HTERT RPE-1 (cell line): ENCODE measurements around the gene PDLIM1.

Experiments used
- in situ Hi-C: fragments of 300-500 bp; cut with MboI; formaldehyde crosslinking; loops from 4 replicates; pipeline ENCODE4 v1.14.3; 2020; ENCODE audit warnings: low sequenced_read_pairs

Gene PDLIM1

GRCh38 chr10:95315509-95315908 is 24.7 kb upstream of the PDLIM1 start:
- in situ Hi-C loops = no loop called here

DNA sequence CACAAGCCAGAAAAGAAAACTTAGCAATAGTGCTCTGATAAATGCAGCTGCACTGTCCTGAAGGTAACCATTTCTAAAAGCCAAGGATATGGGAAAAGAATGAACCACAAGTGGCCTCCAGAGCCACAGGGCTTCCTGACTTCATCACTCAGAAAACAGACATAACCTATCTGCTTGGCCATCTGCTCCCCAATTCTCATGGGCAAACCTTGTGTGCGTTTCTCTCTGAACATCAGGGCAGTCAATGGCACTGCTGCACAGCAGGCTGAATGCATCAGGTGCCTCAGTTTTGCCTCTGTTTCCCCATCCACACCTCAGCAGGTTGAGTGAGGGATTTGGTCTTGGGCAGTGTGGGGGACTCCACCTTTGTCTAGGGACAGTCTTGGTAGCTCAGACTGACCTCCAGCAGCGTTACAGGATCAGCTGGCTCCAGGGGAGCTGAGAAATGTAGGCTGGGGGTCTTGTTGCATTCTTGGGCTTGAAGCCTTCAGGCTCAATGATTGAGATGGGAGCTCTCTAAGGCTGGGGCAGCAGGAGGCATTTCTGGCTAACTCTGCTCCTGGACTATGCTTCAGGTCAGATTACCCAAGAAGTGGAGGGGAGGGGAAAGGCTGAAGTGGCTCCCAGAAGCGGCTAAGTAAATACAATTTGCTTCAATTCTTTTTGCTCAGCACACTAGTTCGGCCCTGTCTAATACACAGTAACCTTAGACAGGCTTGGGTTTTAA is 23.6 kb upstream of the PDLIM1 start:
- in situ Hi-C loops = no loop called here

- in situ Hi-C loops = no loop called here
Measured at GRCh38 chr10:95312986-95313495, 22.2 kb upstream of the PDLIM1 start.

DNA sequence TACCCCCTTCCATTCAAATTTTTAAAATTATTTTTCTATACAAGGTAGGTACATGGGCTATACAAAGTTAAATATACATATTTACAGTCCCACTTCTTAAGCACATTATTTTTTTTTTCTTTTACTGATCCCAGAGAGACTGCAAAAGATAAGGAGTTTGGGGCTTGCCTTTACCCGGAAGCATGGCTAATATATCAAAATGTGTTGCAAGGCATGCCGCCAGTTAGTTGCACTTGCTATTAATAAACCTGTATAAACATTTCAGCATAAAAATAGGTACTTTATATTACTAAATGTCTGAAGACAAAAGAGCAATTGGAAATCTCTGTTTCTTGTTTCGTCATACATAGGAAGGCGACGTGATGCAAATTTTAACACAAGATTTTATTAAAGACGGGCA is 21.5 kb upstream of the PDLIM1 start:
- in situ Hi-C loops = no loop called here

DNA sequence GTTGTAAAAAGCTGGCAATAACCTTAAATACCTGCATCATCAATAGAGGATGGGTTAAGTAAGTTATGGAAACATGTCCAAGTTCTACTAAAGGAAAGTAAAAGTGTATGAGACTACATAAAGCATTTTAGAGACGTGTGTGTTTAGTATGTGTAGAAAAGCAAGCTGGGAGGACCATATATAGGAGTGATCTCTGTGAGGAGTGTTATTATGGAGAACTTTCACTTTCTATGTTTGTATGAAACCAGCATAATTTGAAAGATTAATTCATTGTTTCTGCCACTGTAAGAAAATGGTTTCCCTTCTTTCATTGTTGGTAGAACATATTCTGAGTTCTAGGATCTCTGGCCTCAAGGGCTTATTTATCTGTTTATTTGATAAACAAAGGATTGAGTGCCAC is 19.2 kb upstream of the PDLIM1 start:
- in situ Hi-C loops = no loop called here

DNA sequence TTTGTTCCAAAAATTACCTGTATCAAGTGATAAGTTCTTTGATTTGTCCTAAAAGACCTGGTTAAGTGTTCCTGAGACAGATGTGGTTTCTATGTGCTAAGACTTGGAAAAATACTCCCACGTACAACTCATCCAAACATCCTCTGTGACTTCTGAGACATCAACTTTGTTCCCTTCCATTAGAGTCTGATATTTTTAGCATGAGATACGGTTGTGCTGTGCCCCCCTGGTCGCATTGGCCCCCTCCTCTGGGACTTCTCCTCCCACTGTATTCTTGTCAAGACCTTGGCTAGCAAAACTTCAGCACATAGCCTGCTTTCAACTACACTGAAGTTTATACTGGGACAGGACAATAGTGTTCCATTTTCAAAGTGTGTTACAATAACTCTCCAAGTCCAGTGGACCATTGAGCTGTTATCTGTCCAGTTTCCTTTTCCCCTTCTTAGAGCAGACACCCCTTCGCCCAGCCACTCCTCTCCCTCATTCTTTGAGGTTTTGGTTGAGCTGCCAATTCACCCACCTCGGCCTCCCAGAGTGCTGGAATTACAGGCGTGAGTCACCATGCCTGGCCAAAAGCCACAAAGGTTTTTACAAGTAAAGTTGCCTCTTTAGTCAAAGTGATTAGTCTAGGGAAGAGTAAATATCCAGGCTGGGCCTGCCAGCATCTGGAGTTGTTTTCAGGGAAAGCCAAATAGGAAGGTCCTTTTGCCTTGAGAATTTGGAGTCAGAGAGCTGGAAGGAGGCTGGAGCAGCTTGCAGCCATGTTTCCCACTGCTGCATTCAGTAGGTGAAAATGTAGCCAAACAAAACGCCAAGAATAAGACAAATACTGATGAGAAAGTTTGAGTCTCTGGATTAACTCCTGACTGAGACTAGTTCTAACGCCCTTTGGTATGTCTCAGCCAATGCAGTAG is 17.8 kb upstream of the PDLIM1 start:
- in situ Hi-C loops = no loop called here

DNA sequence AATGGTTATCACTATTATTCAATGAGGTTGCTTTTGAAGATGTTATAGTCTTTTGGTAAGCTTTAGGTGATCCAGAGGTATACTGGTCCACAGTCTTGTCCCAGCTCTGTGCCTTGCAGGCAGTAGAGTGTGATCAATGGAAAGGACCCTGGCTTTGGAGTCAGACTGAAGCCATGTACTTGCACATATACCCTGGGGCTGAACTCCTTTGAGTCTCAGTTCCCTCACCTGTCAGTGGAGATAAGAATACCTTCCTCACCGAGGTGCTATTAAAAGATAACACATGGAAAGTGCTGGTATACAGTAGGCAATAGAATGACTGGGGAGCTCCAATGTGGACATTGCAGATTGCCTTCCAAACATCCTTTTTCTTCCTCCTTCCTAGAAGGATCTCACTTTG is 16.0 kb upstream of the PDLIM1 start:
- in situ Hi-C loops = no loop called here

DNA sequence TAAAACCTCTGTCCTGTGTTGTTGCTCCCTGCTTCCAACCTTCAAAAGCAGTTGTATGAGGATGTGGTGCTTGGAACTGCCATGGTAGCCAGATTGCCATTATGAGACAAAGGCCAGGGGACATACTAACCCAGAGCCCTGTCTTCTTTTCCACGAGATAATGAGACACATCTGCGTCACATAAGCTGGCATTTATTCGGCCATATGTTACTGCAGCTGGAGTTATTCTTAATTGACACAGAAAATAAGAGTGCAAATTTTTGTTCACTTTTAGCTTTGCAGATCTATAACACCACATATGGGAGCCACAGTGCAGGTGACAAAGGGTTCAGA is 15.5 kb upstream of the PDLIM1 start:
- in situ Hi-C loops = no loop called here

GRCh38 chr10:95305606-95306317 is 15.0 kb upstream of the PDLIM1 start:
- in situ Hi-C loops = no loop called here

- in situ Hi-C loops = no loop called here
Measured at GRCh38 chr10:95304976-95305375, 14.2 kb upstream of the PDLIM1 start.

DNA sequence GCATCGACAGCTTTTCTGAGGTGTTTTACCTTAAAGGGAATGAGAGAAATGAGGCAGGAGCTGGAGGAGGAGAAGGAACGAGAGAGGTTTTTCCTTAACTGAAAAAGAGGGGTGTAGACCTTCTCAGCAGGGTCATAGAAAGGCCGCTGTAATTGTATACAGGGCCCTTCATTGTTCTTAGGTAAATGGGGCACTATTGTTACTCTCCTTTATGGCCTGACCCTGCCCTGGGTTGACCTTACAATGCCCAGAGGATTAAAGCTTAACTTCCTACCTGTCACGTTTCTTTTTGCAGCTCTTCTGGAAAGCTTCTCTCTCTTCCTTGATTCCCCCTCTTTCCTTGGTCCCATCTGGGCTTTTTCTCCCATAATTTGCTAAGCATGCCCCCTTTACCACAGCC is 13.7 kb upstream of the PDLIM1 start:
- in situ Hi-C loops = no loop called here

DNA sequence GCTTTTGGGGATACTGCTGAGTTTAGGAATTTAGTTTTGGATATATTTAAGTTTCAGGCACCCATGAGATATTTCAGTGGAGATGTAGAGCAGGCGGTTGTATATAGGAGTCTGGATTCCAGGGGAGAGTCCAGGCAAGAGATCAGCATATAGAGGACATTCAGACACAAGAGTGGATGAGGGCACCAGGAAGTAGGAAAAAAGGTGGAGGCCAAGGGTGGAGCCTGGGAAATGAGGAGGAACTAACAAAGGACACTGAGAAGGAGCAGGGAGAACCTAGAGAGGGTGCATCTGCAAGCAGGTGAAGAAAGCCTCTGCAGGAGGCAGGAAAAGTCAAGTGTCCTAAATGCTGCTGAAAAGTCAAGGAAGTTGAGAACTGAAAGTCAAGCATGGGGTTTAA is 13.1 kb upstream of the PDLIM1 start:
- in situ Hi-C loops = no loop called here

- in situ Hi-C loops = no loop called here
Measured at GRCh38 chr10:95303535-95303934, 12.7 kb upstream of the PDLIM1 start.

DNA sequence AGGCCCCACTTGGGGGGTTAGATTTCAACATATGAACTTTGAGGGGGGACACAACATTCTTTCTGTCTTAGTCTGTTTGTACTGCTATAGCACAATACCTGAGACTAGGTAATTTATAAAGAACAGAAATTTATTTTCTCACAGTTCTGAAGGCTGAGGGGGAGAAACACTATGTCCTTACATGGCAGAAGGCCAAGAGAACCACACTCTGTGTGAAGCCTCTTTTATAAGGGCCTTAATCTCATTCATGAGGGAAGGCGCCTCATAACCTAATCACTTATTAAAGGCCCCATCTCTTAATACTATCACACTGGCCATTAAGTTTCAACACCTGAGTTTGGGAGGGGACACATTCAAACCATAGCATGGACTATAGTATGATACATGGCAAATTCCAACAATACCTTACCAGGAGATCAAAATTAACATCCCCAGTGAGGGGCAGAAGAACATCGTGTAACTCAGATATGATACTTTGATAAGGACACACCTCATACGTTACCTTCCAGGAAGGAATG is 9.3 kb upstream of the PDLIM1 start:
- in situ Hi-C loops = no loop called here

DNA sequence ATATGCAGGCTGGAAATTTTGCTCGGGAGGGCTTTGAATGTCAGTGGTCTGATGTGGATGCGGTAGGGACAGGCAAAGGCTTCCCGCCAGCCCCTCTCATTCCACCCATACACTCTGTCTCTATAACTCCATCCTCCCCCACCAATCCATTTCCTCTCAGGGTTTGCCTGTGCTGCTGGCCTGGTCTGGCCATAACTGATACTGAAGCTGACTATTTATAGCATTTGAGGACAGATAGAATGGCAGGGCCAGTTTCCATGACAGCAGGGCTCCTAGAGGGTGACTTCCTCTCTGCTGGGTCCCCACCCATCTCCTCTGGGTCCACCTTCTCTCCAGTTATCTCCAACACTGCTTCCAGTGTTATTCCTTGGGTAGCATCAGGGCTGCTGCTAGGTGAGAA is 6.6 kb upstream of the PDLIM1 start:
- in situ Hi-C loops = no loop called here

GRCh38 chr10:95296764-95297163 is 6.0 kb upstream of the PDLIM1 start:
- in situ Hi-C loops = no loop called here

- in situ Hi-C loops = no loop called here
Measured at GRCh38 chr10:95295031-95295755, 4.4 kb upstream of the PDLIM1 start.

GRCh38 chr10:95293631-95294030 is 2.8 kb upstream of the PDLIM1 start:
- in situ Hi-C loops = no loop called here

DNA sequence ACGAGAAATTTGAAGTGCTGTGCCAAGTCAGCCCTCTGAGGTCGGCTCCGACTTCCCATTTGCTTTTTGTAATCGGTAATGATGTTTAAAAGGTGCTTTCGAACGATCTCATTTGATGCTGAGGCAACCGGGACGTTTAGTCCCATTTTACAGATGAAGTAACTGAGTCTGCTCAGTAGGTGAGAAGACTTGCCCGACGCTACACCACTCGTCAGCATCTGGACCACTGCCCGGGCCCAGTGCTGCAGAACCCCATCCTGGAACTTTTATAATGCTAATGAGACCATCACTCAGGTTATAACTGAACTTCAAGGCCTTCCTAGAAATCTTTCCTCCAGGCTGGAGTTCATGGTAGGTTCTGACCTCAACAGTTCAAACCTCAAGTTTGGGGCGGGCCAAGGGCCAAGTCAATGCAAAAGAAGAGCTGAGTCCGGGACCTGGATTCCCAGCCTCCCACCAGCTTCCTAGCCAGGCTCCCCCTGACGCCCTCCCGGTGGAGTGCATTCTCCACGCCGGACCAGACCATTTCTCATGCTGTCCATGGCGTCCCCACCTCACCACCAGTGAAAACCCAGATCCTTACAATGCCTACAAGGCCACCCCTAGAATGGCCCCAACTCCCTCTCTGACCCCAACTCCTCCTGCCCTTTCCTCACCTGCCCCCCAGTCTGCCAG is 699 bp upstream of the PDLIM1 start:
- in situ Hi-C loops = no loop called here

- in situ Hi-C loops = no loop called here
Measured at GRCh38 chr10:95289921-95290421, 832 bp downstream of the PDLIM1 start.
